Thyroid gland (tissue), 4 donors: ENCODE data around the gene SEPTIN10.

Experiments
- CTCF ChIP-seq, 6 experiments: fragments of 200-600 bp in 3 of 6; fragments of 450-650 bp in 3 of 6; sonication (generic) in 3 of 6; IDR thresholded peaks; one replicate each; pipeline ENCODE4 v1.5.1; 2016 to 2019; ENCODE audit warnings: antibody characterized with exemption in 6 of 6, mild to moderate bottlenecking in 2 of 6, inconsistent platforms in 1 of 6, moderate library complexity in 1 of 6
- POLR2A ChIP-seq, 2 donors: fragments of 450-650 bp; IDR thresholded peaks; one replicate each; pipeline ENCODE4 v1.6.1; 2017; ENCODE audit warnings: antibody characterized with exemption in 2 of 2, mild to moderate bottlenecking in 2 of 2, moderate library complexity in 1 of 2

- TF ChIP-seq CTCF (IDR thresholded peaks at IDR 0.05) (no peak), POLR2A (IDR thresholded peaks at IDR 0.05) (no peak)
Measured at GRCh38 chr2:109616184-109616583, 2.4 kb upstream of the SEPTIN10 start.
